ENCODE results near the gene ST3GAL6. TPM values are rescaled to one million over a fixed set of nuclear protein-coding genes. Genes with fewer than 3 reads are reported as not detected.
A peak's percentile ranks its signal among the peaks of the same experiment; 100 is the strongest.

Gene ST3GAL6
- total and polyA plus RNA-seq, 2 of the 13 experiments (the other 11 are each of a cell fraction or from before 2014, with no cell fraction given): 17.5 to 23.2 TPM

- TF ChIP-seq ZSCAN12 (CRISPR knock-in tag; IDR thresholded peaks at IDR 0.05) (no peak), MTF1 (CRISPR knock-in tag; IDR thresholded peaks at IDR 0.05) (no peak), ZNF484 (CRISPR knock-in tag; IDR thresholded peaks at IDR 0.05; ENCODE audit: borderline replicate concordance, low read depth) (no peak), NR2F6 (IDR thresholded peaks at IDR 0.05) (peak; percentile 80), NR2F6 (CRISPR knock-in tag; IDR thresholded peaks at IDR 0.05) (peak; percentile 88), ZNF724P (CRISPR knock-in tag; IDR thresholded peaks at IDR 0.05; ENCODE audit: borderline replicate concordance) (no peak), RBAK (CRISPR knock-in tag; IDR thresholded peaks at IDR 0.05) (no peak), RAD21 (CRISPR knock-in tag; IDR thresholded peaks at IDR 0.05) (no peak), LBX2 (CRISPR knock-in tag; IDR thresholded peaks at IDR 0.05; ENCODE audit: borderline replicate concordance) (no peak), TOE1 (CRISPR knock-in tag; IDR thresholded peaks at IDR 0.05) (no peak), CBFB (CRISPR knock-in tag; IDR thresholded peaks at IDR 0.05) (peak; percentile 44; the same call in 1 of the 2 replicates), ZMAT3 (CRISPR knock-in tag; conservative IDR thresholded peaks at IDR 0.05) (no peak), ZNF720 (CRISPR knock-in tag; IDR thresholded peaks at IDR 0.05) (no peak), TCF7 (IDR thresholded peaks at IDR 0.05; ENCODE audit: low read depth) (peak; percentile 61), NCOA5 (CRISPR knock-in tag; IDR thresholded peaks at IDR 0.05) (no peak), DNMT3B (CRISPR knock-in tag; conservative IDR thresholded peaks at IDR 0.05) (no peak), ZNF136 (CRISPR knock-in tag; IDR thresholded peaks at IDR 0.05; ENCODE audit: low read depth) (no peak)
- TF ChIP-seq, protein P1, sequence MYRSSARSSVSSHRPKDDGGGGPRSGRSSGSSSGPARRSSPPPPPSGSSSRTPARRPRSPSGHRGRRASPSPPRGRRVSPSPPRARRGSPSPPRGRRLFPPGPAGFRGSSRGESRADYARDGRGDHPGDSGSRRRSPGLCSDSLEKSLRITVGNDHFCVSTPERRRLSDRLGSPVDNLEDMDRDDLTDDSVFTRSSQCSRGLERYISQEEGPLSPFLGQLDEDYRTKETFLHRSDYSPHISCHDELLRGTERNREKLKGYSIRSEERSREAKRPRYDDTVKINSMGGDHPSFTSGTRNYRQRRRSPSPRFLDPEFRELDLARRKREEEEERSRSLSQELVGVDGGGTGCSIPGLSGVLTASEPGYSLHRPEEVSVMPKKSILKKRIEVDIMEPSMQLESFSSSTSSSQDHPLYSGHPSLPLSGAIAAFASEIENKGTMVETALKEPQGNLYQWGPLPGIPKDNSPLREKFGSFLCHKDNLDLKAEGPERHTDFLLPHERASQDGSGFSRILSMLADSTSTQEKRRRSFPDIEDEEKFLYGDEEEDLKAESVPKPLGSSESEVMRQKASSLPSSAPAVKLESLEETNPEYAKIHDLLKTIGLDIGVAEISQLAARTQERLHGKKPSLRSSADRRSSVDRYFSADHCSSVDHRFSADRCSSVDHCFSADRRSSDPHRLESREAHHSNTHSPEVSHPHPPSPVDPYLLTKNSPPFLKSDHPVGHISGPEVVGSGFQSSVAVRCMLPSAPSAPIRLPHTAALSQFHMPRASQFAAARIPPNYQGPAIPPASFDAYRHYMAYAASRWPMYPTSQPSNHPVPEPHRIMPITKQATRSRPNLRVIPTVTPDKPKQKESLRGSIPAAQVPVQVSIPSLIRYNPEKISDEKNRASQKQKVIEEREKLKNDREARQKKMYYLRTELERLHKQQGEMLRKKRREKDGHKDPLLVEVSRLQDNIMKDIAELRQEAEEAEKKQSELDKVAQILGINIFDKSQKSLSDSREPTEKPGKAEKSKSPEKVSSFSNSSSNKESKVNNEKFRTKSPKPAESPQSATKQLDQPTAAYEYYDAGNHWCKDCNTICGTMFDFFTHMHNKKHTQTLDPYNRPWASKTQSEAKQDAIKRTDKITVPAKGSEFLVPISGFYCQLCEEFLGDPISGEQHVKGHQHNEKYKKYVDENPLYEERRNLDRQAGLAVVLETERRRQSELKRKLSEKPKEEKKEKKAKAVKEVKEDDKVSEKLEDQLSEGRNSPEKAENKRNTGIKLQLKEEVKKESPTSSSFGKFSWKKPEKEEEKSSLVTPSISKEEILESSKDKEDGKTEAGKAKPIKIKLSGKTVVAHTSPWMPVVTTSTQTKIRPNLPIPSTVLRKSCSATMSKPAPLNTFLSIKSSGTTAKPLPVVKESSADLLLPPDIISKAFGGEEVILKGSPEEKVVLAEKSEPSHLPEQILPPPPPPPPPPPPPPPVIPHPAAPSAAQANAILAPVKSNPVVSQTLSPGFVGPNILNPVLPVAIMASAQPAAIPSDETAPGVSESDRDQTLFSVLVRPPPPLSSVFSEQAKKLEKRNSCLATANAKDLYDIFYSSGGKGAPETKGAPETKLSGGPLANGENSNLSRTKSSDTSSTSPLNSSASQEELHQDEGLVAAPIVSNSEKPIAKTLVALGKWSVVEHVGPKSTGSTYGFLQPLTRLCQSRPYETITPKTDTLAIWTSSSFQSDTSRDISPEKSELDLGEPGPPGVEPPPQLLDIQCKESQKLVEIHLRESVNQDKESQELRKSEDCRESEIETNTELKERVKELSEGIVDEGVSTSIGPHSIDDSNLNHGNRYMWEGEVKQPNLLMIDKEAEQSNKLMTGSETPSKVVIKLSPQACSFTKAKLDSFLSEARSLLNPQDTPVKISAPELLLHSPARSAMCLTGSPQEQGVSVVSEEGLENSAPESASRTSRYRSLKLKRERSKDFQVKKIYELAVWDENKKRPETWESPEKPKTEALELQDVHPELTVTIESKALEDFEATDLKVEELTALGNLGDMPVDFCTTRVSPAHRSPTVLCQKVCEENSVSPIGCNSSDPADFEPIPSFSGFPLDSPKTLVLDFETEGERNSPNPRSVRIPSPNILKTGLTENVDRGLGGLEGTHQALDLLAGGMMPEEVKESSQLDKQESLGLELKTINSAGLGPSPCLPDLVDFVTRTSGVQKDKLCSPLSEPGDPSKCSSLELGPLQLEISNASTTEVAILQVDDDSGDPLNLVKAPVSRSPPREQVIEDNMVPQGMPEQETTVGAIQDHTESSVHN (CRISPR knock-in tag; IDR thresholded peaks at IDR 0.05): no peak
- TF ChIP-seq, protein P2, sequence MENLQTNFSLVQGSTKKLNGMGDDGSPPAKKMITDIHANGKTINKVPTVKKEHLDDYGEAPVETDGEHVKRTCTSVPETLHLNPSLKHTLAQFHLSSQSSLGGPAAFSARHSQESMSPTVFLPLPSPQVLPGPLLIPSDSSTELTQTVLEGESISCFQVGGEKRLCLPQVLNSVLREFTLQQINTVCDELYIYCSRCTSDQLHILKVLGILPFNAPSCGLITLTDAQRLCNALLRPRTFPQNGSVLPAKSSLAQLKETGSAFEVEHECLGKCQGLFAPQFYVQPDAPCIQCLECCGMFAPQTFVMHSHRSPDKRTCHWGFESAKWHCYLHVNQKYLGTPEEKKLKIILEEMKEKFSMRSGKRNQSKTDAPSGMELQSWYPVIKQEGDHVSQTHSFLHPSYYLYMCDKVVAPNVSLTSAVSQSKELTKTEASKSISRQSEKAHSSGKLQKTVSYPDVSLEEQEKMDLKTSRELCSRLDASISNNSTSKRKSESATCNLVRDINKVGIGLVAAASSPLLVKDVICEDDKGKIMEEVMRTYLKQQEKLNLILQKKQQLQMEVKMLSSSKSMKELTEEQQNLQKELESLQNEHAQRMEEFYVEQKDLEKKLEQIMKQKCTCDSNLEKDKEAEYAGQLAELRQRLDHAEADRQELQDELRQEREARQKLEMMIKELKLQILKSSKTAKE (CRISPR knock-in tag; IDR thresholded peaks at IDR 0.05; ENCODE audit: borderline replicate concordance): peak; percentile 66
- TF ChIP-seq, protein P3, sequence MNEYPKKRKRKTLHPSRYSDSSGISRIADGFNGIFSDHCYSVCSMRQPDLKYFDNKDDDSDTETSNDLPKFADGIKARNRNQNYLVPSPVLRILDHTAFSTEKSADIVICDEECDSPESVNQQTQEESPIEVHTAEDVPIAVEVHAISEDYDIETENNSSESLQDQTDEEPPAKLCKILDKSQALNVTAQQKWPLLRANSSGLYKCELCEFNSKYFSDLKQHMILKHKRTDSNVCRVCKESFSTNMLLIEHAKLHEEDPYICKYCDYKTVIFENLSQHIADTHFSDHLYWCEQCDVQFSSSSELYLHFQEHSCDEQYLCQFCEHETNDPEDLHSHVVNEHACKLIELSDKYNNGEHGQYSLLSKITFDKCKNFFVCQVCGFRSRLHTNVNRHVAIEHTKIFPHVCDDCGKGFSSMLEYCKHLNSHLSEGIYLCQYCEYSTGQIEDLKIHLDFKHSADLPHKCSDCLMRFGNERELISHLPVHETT (CRISPR knock-in tag; conservative IDR thresholded peaks at IDR 0.05): no peak
These were observed 23.3 kb downstream of the ST3GAL6 start (continued) for GRCh38 chr3:98786364-98787006.
